ACC112 (cell line): ENCODE results near the gene BFSP2.

ENCODE experiments used
- H2AFZ ChIP-seq: fragments of 200-600 bp; sonication (generic); one replicate; pipeline ENCODE4 v1.6.0; 2017; ENCODE audit warnings: antibody characterized with exemption, low read length; ENCODE audit not compliant: unreplicated experiment
- H3K27ac ChIP-seq: fragments of 200-600 bp; sonication (generic); 2 replicates; pipeline ENCODE4 v1.5.1; 2014; ENCODE audit warnings: low read depth, mild to moderate bottlenecking, antibody characterized with exemption, low read length, moderate library complexity
- H3K27me3 ChIP-seq: fragments of 200-600 bp; sonication (generic); 2 replicates; pipeline ENCODE4 v1.6.1; 2014; ENCODE audit warnings: mild to moderate bottlenecking, antibody characterized with exemption, low read length, moderate library complexity, mixed read lengths; ENCODE audit not compliant: insufficient read depth
- H3K36me3 ChIP-seq: fragments of 200-600 bp; sonication (generic); 2 replicates; pipeline ENCODE4 v1.6.1; 2016; ENCODE audit warnings: mild to moderate bottlenecking, antibody characterized with exemption, low read length, moderate library complexity, mixed read lengths; ENCODE audit not compliant: insufficient read depth
- H3K4me1 ChIP-seq: fragments of 200-600 bp; sonication (generic); one replicate; pipeline ENCODE4 v1.6.1; 2016; ENCODE audit warnings: low read length, mixed read lengths; ENCODE audit not compliant: insufficient read depth, unreplicated experiment, control insufficient read depth
- H3K4me3 ChIP-seq: fragments of 200-600 bp; sonication (generic); 2 replicates; pipeline ENCODE4 v1.5.1; 2014; ENCODE audit warnings: mild to moderate bottlenecking, low read depth, low read length
- H3K79me2 ChIP-seq: fragments of 200-600 bp; sonication (generic); one replicate; pipeline ENCODE4 v1.6.0; 2016; ENCODE audit warnings: low read length; ENCODE audit not compliant: control insufficient read depth, unreplicated experiment, insufficient read depth

Gene BFSP2, protein sequence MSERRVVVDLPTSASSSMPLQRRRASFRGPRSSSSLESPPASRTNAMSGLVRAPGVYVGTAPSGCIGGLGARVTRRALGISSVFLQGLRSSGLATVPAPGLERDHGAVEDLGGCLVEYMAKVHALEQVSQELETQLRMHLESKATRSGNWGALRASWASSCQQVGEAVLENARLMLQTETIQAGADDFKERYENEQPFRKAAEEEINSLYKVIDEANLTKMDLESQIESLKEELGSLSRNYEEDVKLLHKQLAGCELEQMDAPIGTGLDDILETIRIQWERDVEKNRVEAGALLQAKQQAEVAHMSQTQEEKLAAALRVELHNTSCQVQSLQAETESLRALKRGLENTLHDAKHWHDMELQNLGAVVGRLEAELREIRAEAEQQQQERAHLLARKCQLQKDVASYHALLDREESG

DNA sequence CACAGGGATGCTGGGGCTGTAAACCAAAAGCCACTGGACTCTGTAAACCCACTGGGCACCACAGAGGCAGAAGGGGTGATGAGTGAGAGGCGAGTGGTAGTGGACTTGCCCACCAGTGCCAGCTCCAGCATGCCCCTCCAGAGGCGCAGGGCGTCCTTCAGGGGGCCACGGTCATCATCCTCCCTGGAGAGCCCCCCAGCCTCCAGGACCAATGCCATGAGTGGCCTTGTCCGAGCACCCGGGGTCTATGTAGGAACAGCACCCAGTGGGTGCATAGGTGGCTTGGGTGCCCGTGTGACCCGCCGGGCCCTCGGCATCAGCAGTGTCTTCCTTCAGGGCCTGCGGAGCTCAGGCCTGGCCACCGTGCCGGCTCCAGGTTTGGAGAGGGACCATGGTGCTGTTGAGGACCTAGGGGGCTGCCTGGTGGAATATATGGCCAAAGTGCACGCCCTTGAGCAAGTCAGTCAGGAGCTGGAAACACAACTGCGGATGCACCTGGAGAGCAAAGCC is at the start of gene BFSP2:
Gene BFSP2 (plus strand): TSS at position 51 of the 510 bp plus-strand sequence. CDS start 28 bp downstream, at position 79.
- Histone ChIP-seq H3K27me3 (no peaks in the 10 kb centered on the region), H3K4me1 (peaks cover 2% of the 10 kb centered on the region), H2AFZ (no peak within 1 kb of the TSS), H3K36me3 (no peaks in the 10 kb centered on the region), H3K27ac (no peak within 1 kb of the TSS), H3K79me2 (no peaks in the 10 kb centered on the region), H3K4me3 (no peak within 1 kb of the TSS)

DNA sequence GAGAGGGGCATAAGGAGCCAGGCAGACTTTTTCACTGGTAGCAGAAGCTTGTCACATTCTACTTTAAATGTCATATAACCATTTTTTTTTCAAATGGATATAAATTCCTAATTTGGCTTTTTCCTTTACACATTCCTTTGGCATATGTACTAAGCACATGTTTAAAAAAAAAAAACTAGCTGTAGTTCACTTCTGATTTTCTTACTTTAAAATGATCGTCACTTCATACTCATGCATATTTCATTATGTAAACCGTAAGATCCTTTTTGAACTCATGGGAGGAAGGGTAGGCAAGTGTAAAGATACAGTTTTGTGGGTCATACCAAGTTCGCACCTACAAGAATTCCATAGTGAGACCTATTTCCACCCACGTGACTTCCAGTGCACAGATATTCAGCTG is 45.1 kb upstream of the BFSP2 start:
- Histone ChIP-seq H3K27ac (no peak overlapping the region), H3K79me2 (no peaks in the 10 kb centered on the region), H3K4me3 (no peak overlapping the region), H3K27me3 (peaks cover 49% of the 10 kb centered on the region), H3K36me3 (no peaks in the 10 kb centered on the region), H2AFZ (no peak overlapping the region), H3K4me1 (no peaks in the 10 kb centered on the region)

DNA sequence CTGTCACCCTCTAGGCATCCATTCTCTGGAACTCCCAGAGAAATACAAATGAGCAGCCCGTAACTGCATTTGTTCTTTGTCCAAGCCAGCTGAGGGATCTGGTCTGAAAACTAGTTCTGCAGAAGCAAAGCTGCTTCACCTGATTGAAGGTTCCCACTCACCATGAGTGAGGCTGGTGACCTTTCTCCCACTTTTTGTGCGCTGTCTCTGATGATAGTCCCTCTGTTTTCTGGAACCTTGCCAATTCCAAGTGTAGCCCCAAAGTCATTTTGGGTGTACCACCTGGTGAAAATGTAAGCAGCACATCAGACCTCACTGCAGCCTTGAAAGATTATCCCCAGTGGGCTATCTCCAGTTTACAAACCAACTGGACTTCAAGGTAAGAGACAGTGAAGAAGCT is 39.4 kb upstream of the BFSP2 start:
- Histone ChIP-seq H3K36me3 (no peaks in the 10 kb centered on the region), H2AFZ (no peak overlapping the region), H3K27me3 (peaks cover 78% of the 10 kb centered on the region), H3K4me3 (no peak overlapping the region), H3K79me2 (no peaks in the 10 kb centered on the region), H3K27ac (no peak overlapping the region), H3K4me1 (no peaks in the 10 kb centered on the region)

DNA sequence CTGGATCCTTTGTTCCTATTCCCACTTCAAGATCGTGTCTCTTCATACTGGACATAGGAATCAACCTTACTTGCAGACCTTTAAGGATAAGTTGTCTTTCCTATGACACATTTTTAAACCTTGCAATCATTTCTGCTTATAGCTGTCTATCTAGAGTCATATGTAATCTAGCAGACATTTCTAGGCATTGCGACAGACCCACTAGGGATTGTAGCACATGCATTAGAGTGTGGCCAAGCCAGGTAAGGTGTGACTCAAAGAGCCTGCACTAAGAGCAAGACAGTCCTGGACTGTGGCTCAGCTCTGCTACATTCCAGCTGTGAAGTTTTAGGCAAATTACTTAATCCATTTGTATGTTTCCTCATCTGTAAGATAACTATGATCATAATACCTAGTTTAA is 38.8 kb upstream of the BFSP2 start:
- no peak overlapping the region for H2AFZ ChIP-seq
- no peaks in the 10 kb centered on the region for H3K36me3 ChIP-seq
- H3K79me2 ChIP-seq: no peaks in the 10 kb centered on the region
- H3K4me1 ChIP-seq: no peaks in the 10 kb centered on the region
- H3K27ac ChIP-seq: no peak overlapping the region
- H3K4me3 ChIP-seq: no peak overlapping the region
- H3K27me3 ChIP-seq: peaks cover 78% of the 10 kb centered on the region

DNA sequence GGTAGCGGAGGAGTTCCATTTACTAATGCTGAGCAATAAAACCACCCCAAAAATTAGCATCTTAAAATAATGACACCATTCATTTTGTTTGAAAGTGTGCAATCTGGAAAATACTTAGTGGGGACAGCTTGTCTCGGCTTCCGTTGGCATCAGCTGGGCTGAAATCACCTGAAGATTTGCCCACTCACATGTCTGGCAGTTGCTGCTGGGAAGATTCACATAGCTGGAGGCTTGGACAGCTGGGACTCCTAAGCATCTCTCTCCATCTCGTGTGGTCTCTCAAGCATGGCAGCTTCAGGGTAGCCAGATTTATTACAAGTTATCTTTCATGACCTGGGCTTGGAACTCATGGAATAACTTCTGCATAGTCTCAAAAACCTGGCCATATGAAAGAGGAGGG is 38.4 kb upstream of the BFSP2 start:
- Histone ChIP-seq H3K4me3 (no peak overlapping the region), H3K79me2 (no peaks in the 10 kb centered on the region), H2AFZ (no peak overlapping the region), H3K27me3 (peaks cover 81% of the 10 kb centered on the region), H3K36me3 (no peaks in the 10 kb centered on the region), H3K27ac (no peak overlapping the region), H3K4me1 (no peaks in the 10 kb centered on the region)

DNA sequence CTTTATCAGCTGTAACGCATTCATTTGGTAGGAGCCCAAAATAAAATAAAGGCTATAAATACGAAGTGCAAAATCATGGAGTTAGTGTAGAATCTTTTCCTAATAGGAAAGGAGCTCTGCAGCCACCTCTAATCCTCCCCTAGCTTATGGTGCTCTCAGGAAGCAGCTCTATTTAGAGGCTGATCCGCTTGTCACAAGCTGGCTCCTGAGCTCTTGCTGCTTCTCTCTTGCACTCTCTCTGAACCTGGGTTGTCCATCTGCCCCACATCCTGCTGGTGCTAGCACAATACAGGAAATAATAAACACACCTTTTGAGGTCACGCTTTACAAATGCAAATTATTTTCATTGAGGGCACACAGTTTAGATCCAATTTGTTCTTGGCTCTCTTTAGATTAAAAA is 37.3 kb upstream of the BFSP2 start:
- H2AFZ ChIP-seq: no peak overlapping the region
- H3K4me3 ChIP-seq: no peak overlapping the region
- no peaks in the 10 kb centered on the region for H3K79me2 ChIP-seq
- H3K4me1 ChIP-seq: no peaks in the 10 kb centered on the region
- no peaks in the 10 kb centered on the region for H3K36me3 ChIP-seq
- peaks cover 83% of the 10 kb centered on the region for H3K27me3 ChIP-seq
- H3K27ac ChIP-seq: no peak overlapping the region

DNA sequence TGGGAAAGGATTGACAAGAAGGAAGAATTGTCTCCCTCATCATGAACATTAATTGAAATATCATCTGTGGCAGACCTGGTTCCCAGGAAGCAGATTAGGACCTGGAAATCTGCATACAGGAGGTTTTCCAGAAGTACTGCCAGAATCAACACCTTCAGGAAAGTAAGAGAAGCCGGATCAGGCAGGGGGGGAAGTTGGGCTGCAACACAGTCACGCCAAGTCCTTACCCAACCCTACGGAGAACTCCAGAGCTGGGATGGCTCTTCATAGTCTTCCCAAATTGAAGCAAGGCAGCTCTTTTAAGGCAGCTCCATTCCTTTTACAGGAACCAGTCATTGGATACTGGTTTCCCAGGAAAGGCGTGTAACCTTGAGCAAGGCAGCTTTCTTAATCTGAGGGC is 35.2 kb upstream of the BFSP2 start:
- Histone ChIP-seq H3K4me1 (no peaks in the 10 kb centered on the region), H3K4me3 (no peak overlapping the region), H3K27me3 (peaks cover 89% of the 10 kb centered on the region), H3K79me2 (no peaks in the 10 kb centered on the region), H2AFZ (no peak overlapping the region), H3K36me3 (no peaks in the 10 kb centered on the region), H3K27ac (no peak overlapping the region)

DNA sequence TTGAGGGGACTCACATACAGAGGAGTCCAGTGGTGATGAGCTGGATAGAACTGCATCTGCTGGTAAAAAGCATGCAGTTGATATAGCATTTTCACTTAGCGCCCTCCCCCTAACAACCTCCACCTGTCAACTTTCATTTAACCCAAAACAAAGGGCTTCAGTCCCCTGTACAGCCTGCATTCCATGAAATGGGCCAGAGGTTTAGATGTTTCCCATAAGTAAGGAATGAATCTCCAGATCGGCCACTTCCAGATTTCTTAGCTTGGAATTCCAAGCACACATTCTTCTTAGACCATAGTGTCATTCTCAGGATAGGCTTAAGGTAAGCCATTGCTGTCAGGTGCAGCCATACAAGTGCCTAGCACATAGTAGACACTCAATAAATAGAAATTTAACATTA is 32.9 kb upstream of the BFSP2 start:
- no peaks in the 10 kb centered on the region for H3K4me1 ChIP-seq
- H2AFZ ChIP-seq: no peak overlapping the region
- no peak overlapping the region for H3K4me3 ChIP-seq
- no peak overlapping the region for H3K27ac ChIP-seq
- H3K36me3 ChIP-seq: no peaks in the 10 kb centered on the region
- no peaks in the 10 kb centered on the region for H3K79me2 ChIP-seq
- H3K27me3 ChIP-seq: peaks cover 87% of the 10 kb centered on the region

DNA sequence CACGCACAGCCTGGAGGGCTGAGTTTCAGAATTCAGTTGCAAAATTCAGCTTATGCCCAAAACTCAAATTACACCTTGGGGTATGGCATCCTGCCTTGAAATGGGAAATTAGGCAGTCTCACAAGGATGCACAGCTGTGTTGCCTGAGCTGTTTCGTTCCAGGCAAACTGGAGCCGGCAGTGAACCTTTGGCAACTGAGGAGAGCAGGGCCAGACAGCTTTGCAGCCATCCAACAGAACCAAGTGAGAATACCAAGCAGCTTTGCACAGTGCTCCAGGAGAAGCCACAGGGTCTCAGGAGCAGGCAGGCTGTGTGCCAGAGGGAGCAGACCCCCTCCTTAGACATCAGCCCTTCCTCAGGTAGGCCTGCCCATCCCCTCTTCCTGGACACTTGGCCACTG is 32.5 kb upstream of the BFSP2 start:
- Histone ChIP-seq H3K27ac (no peak overlapping the region), H3K4me3 (no peak overlapping the region), H3K36me3 (no peaks in the 10 kb centered on the region), H3K4me1 (no peaks in the 10 kb centered on the region), H3K79me2 (no peaks in the 10 kb centered on the region), H3K27me3 (peaks cover 87% of the 10 kb centered on the region), H2AFZ (no peak overlapping the region)

DNA sequence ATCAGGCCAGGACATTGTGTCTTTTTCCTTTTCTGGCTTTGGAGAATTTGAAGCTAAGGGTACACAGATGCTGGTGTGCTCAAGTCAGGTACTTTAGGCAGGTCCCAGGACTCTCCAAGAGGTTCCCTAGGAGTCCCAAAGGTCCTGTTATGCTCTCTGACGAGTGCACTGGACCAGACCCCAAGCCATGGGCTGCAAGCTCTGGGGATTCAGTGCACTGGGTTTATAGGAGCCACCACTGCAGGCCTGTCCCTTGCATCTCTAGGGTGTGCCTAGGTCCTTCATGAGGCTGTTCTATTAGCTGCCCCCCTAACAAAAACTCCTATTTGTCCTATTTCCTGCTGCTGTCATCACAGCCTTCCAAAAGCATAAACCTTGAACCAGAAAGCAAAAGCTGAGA is 31.9 kb upstream of the BFSP2 start:
- H3K4me3 ChIP-seq: no peak overlapping the region
- peaks cover 85% of the 10 kb centered on the region for H3K27me3 ChIP-seq
- H3K27ac ChIP-seq: no peak overlapping the region
- no peaks in the 10 kb centered on the region for H3K4me1 ChIP-seq
- no peaks in the 10 kb centered on the region for H3K79me2 ChIP-seq
- H3K36me3 ChIP-seq: no peaks in the 10 kb centered on the region
- H2AFZ ChIP-seq: no peak overlapping the region

DNA sequence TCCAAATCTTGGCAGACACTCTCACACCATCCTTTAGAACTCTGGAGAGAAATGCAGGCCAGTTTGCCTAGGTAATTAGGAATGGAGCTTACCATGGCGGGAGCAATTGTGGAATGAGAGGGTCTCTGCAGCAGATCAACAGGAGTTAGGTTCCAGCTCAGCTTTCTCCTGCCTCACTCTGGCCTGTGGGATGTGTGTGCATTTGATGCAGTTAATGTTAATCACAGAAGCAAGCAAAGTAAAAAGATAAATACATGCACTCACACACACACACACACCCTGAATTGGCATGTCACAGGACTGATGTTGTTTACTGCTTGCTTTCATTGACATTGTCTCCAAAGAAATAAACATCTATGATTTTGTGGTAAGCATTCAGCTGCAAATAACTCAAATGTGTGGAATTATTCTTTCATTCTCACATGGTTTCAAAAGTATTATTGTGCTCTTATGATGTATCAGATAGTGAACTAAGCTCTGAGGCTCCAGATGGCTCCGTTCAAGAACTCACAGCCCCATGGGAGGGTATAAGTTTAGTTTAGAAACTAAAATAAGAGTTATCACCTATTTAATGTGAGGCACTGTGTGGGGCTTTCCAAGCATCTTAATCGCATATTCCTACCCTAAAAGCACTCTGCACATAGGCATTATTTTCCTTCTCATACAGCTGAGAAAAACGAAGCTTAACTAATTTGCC is 31.3 kb upstream of the BFSP2 start:
- Histone ChIP-seq H3K4me3 (no peak overlapping the region), H3K36me3 (no peaks in the 10 kb centered on the region), H3K79me2 (no peaks in the 10 kb centered on the region), H2AFZ (no peak overlapping the region), H3K27ac (no peak overlapping the region), H3K4me1 (no peaks in the 10 kb centered on the region), H3K27me3 (peaks cover 83% of the 10 kb centered on the region)
